ENCODE results near the gene DVL1. TPM values are rescaled to one million over a fixed set of nuclear protein-coding genes. Genes with fewer than 3 reads are reported as not detected.
"Not testable (repeated sequence)": the region's sequence is repeated elsewhere in the genome, so short reads cannot be mapped to it uniquely, and the experiment has no call there.

Gene DVL1
- total RNA-seq, 1 experiment from 2014 or later, result 91.4 TPM

- Mint-ChIP-seq H3K27ac (no peak overlapping the region), H3K4me1 (no peaks in the 10 kb centered on the region), H3K36me3 (peaks cover 60% of the 10 kb centered on the region), H3K27me3 (ENCODE audit: low read depth) (no peaks in the 10 kb centered on the region), H3K9me3 (no peaks in the 10 kb centered on the region), H3K4me3 (no peak overlapping the region)
- ATAC-seq, result no peak
- no peak for DNase-seq (ENCODE audit: low spot score)
- TF ChIP-seq FOXJ3 (CRISPR knock-in tag; IDR thresholded peaks at IDR 0.05; ENCODE audit: borderline replicate concordance), result no peak
- TF ChIP-seq OVOL2 (CRISPR knock-in tag; IDR thresholded peaks at IDR 0.05; ENCODE audit: borderline replicate concordance), result no peak
- no peak for TF ChIP-seq ELF4 (CRISPR knock-in tag; IDR thresholded peaks at IDR 0.05; ENCODE audit: low read depth)
- no peak for TF ChIP-seq NR3C1 (CRISPR knock-in tag; conservative IDR thresholded peaks at IDR 0.05; ENCODE audit: low read depth)
- no peak for TF ChIP-seq ATF6 (CRISPR knock-in tag; IDR thresholded peaks at IDR 0.05)
- no peak for TF ChIP-seq PREB (CRISPR knock-in tag; IDR thresholded peaks at IDR 0.05; ENCODE audit: borderline replicate concordance)
- TF ChIP-seq NFYB (CRISPR knock-in tag; conservative IDR thresholded peaks at IDR 0.05; ENCODE audit: low read depth), result no peak
- TF ChIP-seq SOX15 (CRISPR knock-in tag; IDR thresholded peaks at IDR 0.05), result no peak
- TF ChIP-seq ZBTB43 (CRISPR knock-in tag; IDR thresholded peaks at IDR 0.05), result no peak
- TF ChIP-seq CTCF (IDR thresholded peaks at IDR 0.05), result no peak
- TF ChIP-seq IRF1 (CRISPR knock-in tag; IDR thresholded peaks at IDR 0.05), result no peak
- ChIA-PET POLR2A (interaction anchor here (1.7 kb wide), 1 partner anchor 13 kb away, joined by 5 read pairs; the partner anchor contains the start of gene CCNL2), CTCF (interaction anchor here (2.2 kb wide), 1 partner anchor 16 kb away, joined by 9 read pairs; no protein-coding TSS in a partner anchor)
Observed at GRCh38 chr1:1385931-1386330, 36.7 kb upstream of the DVL1 start.

- not testable (repeated sequence) for H3K4me1 Mint-ChIP-seq; H3K4me3 Mint-ChIP-seq; H3K9me3 Mint-ChIP-seq; ATAC-seq; H3K27ac Mint-ChIP-seq; H3K27me3 Mint-ChIP-seq (ENCODE audit: low read depth); DNase-seq (ENCODE audit: low spot score)
- H3K36me3 Mint-ChIP-seq, result peaks cover 54% of the 10 kb centered on the region
- CTCF ChIA-PET, result interaction anchor here (2.2 kb wide), 1 partner anchor 17 kb away, joined by 9 read pairs; no protein-coding TSS in a partner anchor
- POLR2A ChIA-PET, result interaction anchor here (1.7 kb wide), 1 partner anchor 14 kb away, joined by 5 read pairs; the partner anchor contains the start of gene CCNL2
Observed at GRCh38 chr1:1385339-1385738, 36.1 kb upstream of the DVL1 start.

GRCh38 chr1:1381294-1381693 lies 32.1 kb upstream of the DVL1 start:
- Mint-ChIP-seq H3K27ac (no peak overlapping the region), H3K36me3 (peaks cover 14% of the 10 kb centered on the region), H3K9me3 (no peaks in the 10 kb centered on the region), H3K4me3 (no peak overlapping the region), H3K4me1 (no peaks in the 10 kb centered on the region), H3K27me3 (ENCODE audit: low read depth) (no peaks in the 10 kb centered on the region)
- ATAC-seq, result no peak
- DNase-seq (ENCODE audit: low spot score), result no peak
- ChIA-PET POLR2A (no interaction called here), CTCF (no interaction called here)
- TF ChIP-seq AR (CRISPR knock-in tag; IDR thresholded peaks at IDR 0.05) (no peak), RORB (CRISPR knock-in tag; IDR thresholded peaks at IDR 0.05) (no peak), TCF7 (CRISPR knock-in tag; IDR thresholded peaks at IDR 0.05; ENCODE audit: low read depth) (no peak), CTCF (IDR thresholded peaks at IDR 0.05) (no peak), AFF4 (CRISPR knock-in tag; IDR thresholded peaks at IDR 0.05; ENCODE audit: borderline replicate concordance) (no peak)

All from WTC11 (cell line).